MM.1S (cell line): ENCODE data around the gene MYO1F.

ENCODE experiments used
- DNase-seq: peaks from one replicate; pipeline ENCODE4 v3.0.0-alpha.2; 2015
- H2AFZ ChIP-seq: fragments of 300-600 bp; sonication (generic); 2 replicates; pipeline ENCODE4 v1.6.0; 2016; ENCODE audit warnings: antibody characterized with exemption, low read length
- H3F3A ChIP-seq: fragments of 300-600 bp; sonication (generic); 2 replicates; pipeline ENCODE4 v1.6.1; 2016; ENCODE audit warnings: mild to moderate bottlenecking, antibody characterized with exemption, low read length, moderate library complexity, mixed read lengths; ENCODE audit not compliant: insufficient read depth
- H3K27ac ChIP-seq: fragments of 300-600 bp; sonication (generic); 2 replicates; pipeline ENCODE4 v1.5.1; 2016; ENCODE audit warnings: mild to moderate bottlenecking, low read length
- H3K27me3 ChIP-seq: fragments of 300-600 bp; sonication (generic); replicated peaks from 2 replicates; pipeline ENCODE4 v1.6.0; 2016; ENCODE audit warnings: low read length; ENCODE audit not compliant: insufficient read depth
- H3K36me3 ChIP-seq: fragments of 300-600 bp; sonication (generic); replicated peaks from 2 replicates; pipeline ENCODE4 v1.6.1; 2016; ENCODE audit warnings: mild to moderate bottlenecking, low read length, mixed read lengths; ENCODE audit not compliant: insufficient read depth
- H3K4me1 ChIP-seq: fragments of 300-600 bp; sonication (generic); 2 replicates; pipeline ENCODE4 v1.6.1; 2016; ENCODE audit warnings: low read length, mixed read lengths
- H3K4me2 ChIP-seq: fragments of 300-600 bp; sonication (generic); 2 replicates; pipeline ENCODE4 v1.6.0; 2016; ENCODE audit warnings: low read depth, low read length
- H3K4me3 ChIP-seq: fragments of 300-600 bp; sonication (generic); 2 replicates; pipeline ENCODE4 v1.5.1; 2016; ENCODE audit warnings: low read length, mixed read lengths
- H3K79me2 ChIP-seq: fragments of 300-600 bp; sonication (generic); 2 replicates; pipeline ENCODE4 v1.6.1; 2016; ENCODE audit warnings: mixed run types, low read length, mixed read lengths
- H3K9ac ChIP-seq: fragments of 300-600 bp; sonication (generic); 2 replicates; pipeline ENCODE4 v1.6.1; 2016; ENCODE audit warnings: low read length, mixed read lengths
- H3K9me2 ChIP-seq: fragments of 300-600 bp; sonication (generic); replicated peaks from 2 replicates; pipeline ENCODE4 v1.6.1; 2016; ENCODE audit warnings: mild to moderate bottlenecking, low read length, mixed read lengths; ENCODE audit not compliant: insufficient read depth
- H3K9me3 ChIP-seq: fragments of 300-600 bp; sonication (generic); replicated peaks from 2 replicates; pipeline ENCODE4 v1.6.1; 2016; ENCODE audit warnings: mild to moderate bottlenecking, low read length, mixed read lengths; ENCODE audit not compliant: insufficient read depth
- H4K20me1 ChIP-seq: fragments of 300-600 bp; sonication (generic); 2 replicates; pipeline ENCODE4 v1.6.1; 2016; ENCODE audit warnings: mild to moderate bottlenecking, low read length, moderate library complexity, mixed read lengths; ENCODE audit not compliant: insufficient read depth
- CTCF ChIP-seq: fragments of 300-600 bp; sonication (generic); IDR thresholded peaks from 2 replicates; pipeline ENCODE4 v1.5.1; 2016; ENCODE audit warnings: antibody characterized with exemption, low read length, mixed read lengths
- EZH2 ChIP-seq: fragments of 300-600 bp; sonication (generic); optimal IDR thresholded peaks from 2 replicates; pipeline ENCODE3; 2017; ENCODE audit warnings: low read depth, mild to moderate bottlenecking, antibody characterized with exemption, low read length, mixed read lengths
- EZH2phosphoT487 ChIP-seq: fragments of 300-600 bp; sonication (generic); IDR thresholded peaks from 2 replicates; pipeline ENCODE4 v1.6.1; 2018; ENCODE audit warnings: antibody characterized with exemption, low read length

The MYO1F gene

GRCh38 chr19:8486661-8487136, 90.5 kb downstream of the MYO1F start:
- 0 out of 2 replicates have a peak, but pooled peaks cover 5% of the 10 kb centered on the region for H4K20me1 ChIP-seq
- no peak overlapping the region for H3K4me2 ChIP-seq
- no peaks in the 10 kb centered on the region for H3K9me2 ChIP-seq
- H3K4me3 ChIP-seq: no peak overlapping the region
- peaks cover 36% of the 10 kb centered on the region for H3K79me2 ChIP-seq
- no peaks in the 10 kb centered on the region for H3F3A ChIP-seq
- no peaks in the 10 kb centered on the region for H3K9me3 ChIP-seq
- H3K9ac ChIP-seq: no peak overlapping the region
- DNase-seq: no peak
- H2AFZ ChIP-seq: no peak overlapping the region
- no peaks in the 10 kb centered on the region for H3K27me3 ChIP-seq
- no peaks in the 10 kb centered on the region for H3K4me1 ChIP-seq
- H3K27ac ChIP-seq: no peak overlapping the region
- peaks cover 23% of the 10 kb centered on the region for H3K36me3 ChIP-seq
- TF ChIP-seq EZH2phosphoT487: no peak
- no peak for TF ChIP-seq EZH2
- no peak for TF ChIP-seq CTCF

GRCh38 chr19:8485561-8486371, 91.5 kb downstream of the MYO1F start:
- Histone ChIP-seq H3K4me3 (no peak overlapping the region), H4K20me1 (peaks cover 14% of the 10 kb centered on the region), H3F3A (no peaks in the 10 kb centered on the region), H3K4me1 (no peaks in the 10 kb centered on the region), H3K4me2 (no peak overlapping the region), H2AFZ (no peak overlapping the region), H3K79me2 (peaks cover 45% of the 10 kb centered on the region), H3K27ac (no peak overlapping the region), H3K9ac (no peak overlapping the region), H3K9me2 (no peaks in the 10 kb centered on the region), H3K27me3 (no peaks in the 10 kb centered on the region), H3K9me3 (no peaks in the 10 kb centered on the region), H3K36me3 (peaks cover 23% of the 10 kb centered on the region)
- TF ChIP-seq EZH2 (no peak), CTCF (no peak), EZH2phosphoT487 (no peak)
- no peak for DNase-seq

GRCh38 chr19:8484331-8484894, 92.8 kb downstream of the MYO1F start:
- H3K36me3 ChIP-seq: peaks cover 23% of the 10 kb centered on the region
- no peaks in the 10 kb centered on the region for H3K9me3 ChIP-seq
- H3K79me2 ChIP-seq: peaks cover 54% of the 10 kb centered on the region
- no peak overlapping the region for H3K27ac ChIP-seq
- no peaks in the 10 kb centered on the region for H3F3A ChIP-seq
- H4K20me1 ChIP-seq: peaks cover 17% of the 10 kb centered on the region
- TF ChIP-seq EZH2 (no peak), CTCF (no peak), EZH2phosphoT487 (no peak)
- no peak overlapping the region for H3K4me3 ChIP-seq
- H3K27me3 ChIP-seq: no peaks in the 10 kb centered on the region
- H3K4me2 ChIP-seq: no peak overlapping the region
- no peak for DNase-seq
- H3K9me2 ChIP-seq: no peaks in the 10 kb centered on the region
- H3K9ac ChIP-seq: no peak overlapping the region
- H3K4me1 ChIP-seq: no peaks in the 10 kb centered on the region
- no peak overlapping the region for H2AFZ ChIP-seq
